ENCODE results near the gene PEX14.

PEX14 gene

GRCh38 chr1:10637834-10638558 lies 163.2 kb downstream of the PEX14 start:
- DNase-seq: no peak

DNA sequence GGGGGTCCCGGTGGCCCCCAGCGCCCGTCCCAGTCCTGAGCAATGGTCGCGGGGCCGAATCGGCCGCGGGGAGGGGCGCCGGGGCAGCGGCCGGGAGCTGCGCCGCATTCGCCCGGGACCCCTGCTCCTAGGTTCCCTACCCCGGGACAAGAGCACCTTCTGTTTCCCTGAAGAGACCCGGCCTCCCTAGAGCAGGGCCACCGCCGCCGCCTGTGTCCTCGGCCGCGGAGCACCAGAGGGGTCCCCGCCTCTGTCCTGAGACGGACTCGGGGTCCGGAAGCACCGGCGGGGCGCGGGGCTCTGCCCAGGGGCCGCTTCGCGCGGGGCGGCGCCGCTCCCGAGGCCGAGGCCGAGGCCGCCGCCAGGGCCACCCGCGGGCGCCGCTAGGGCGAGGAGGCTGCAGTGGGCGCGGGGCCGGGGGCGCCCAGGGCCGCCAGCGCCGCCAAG lies 163.8 kb downstream of the PEX14 start:
- no peak for DNase-seq

GRCh38 chr1:10639011-10639774 lies 164.4 kb downstream of the PEX14 start:
- DNase-seq: no peak

GRCh38 chr1:10639775-10640578 lies 165.2 kb downstream of the PEX14 start:
- no peak for DNase-seq

DNA sequence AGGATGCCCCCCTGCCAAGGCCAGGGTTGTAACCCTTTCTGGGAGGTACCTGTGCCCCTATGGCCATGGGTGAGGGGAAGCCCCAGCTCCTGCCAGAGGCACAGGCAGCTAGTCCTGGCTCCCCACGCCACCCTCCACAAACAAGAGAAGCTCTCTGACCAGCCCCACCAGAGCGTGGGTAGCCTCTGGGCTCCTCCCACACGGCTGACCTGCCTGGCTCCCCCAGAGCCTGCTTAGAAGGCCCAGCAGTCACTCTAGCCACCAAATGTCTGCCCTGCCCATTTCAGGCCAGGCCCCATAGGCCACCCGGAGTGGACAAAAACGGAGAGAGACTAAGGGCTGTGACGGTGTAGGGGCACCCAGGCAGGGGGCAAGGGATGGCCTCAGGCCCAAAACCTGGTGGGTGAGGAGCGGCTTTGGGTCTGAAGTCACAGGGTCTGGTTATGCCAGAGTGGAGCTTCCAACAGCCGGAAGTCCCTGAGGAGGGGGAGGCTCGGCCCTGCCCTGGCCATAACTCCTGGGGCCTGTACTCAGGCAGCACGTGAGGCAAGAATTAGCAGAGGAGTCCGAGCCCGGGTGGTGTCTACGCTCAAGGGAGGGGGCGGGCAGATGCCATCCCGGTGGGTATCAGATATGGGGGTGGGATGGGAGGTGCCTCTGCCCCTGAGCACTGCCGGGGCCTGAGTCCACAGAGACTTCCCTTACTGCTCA lies 166.2 kb downstream of the PEX14 start:
- no peak for DNase-seq

GRCh38 chr1:10641976-10642375 lies 167.2 kb downstream of the PEX14 start:
- DNase-seq: no peak

DNA sequence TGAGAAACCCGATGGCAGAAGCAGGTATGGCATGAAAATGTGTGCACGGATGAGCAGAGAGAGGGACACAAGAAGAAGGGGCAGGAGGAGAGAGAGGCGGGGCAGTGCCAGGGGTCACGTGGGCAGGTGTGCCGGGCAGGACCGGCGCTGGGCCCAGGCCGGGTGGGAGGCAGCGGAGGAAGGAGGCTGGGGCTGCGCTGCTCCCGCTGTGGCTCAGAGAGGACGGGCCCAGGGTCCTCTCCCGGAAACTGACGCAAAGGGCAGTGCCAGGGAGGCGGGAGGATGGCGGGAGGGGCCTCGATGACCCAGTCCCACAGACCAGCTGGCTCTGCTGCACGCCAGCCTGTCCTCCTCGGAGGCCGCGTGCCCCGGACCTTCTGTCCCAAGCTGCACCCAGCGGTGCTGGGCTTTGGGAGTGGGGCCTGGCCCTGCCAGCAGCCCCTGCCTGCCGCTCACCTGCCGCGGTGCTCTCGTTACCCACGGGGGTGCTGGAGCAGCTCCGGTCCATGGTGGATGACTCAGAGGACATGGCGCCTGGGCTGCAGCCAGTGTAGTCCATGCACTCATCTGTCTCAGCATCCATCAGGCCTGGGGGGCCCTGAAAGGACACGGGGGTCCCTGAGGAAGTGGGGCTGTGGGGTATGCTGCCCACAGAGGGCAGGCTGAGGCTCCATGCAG lies 167.8 kb downstream of the PEX14 start:
- DNase-seq: no peak

- no peak for DNase-seq
Observed at GRCh38 chr1:10643607-10644306, 169.0 kb downstream of the PEX14 start.

DNA sequence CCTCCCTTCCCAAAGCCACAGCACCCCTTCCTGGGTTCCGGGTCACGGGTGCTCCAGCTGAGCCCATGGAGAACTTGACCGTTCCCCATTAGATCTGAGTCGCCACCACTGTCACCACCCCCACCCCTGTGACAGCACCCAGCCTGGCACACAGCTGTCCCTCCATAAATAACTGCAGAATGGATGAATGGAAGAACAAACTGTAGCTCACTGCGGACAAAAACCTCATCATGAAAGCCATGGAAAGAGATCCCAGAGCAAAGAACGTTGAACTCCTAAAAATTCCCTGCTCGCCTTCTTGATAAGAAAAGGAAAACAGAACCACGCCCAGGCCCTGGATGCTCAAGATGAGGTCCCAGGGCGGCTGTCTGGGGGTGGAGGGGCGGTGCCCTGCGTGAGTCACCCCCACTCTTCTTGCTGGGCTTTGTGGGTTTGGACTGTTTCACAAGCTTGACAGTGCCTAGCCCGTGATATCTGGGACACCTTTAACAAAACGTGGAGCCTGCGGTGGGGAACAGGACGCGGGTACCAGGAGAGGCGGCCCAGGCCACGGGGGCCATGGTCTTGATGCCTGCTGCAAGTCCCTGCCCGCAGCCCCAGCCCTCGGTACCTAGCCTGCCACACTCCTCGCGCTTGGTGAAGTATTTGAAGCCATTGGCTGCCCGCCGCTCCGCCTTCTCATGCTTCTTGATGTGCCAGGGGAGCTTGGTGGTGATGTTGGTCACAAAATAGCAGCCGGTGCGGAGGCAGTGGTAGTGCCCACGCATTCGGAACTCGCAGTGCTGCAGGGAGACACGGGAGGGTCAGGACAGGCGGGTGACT lies 169.8 kb downstream of the PEX14 start:
- DNase-seq: no peak

- DNase-seq: no peak
Observed at GRCh38 chr1:10646347-10646861, 171.7 kb downstream of the PEX14 start.

- DNase-seq: no peak
Observed at GRCh38 chr1:10647414-10648170, 172.8 kb downstream of the PEX14 start.

DNA sequence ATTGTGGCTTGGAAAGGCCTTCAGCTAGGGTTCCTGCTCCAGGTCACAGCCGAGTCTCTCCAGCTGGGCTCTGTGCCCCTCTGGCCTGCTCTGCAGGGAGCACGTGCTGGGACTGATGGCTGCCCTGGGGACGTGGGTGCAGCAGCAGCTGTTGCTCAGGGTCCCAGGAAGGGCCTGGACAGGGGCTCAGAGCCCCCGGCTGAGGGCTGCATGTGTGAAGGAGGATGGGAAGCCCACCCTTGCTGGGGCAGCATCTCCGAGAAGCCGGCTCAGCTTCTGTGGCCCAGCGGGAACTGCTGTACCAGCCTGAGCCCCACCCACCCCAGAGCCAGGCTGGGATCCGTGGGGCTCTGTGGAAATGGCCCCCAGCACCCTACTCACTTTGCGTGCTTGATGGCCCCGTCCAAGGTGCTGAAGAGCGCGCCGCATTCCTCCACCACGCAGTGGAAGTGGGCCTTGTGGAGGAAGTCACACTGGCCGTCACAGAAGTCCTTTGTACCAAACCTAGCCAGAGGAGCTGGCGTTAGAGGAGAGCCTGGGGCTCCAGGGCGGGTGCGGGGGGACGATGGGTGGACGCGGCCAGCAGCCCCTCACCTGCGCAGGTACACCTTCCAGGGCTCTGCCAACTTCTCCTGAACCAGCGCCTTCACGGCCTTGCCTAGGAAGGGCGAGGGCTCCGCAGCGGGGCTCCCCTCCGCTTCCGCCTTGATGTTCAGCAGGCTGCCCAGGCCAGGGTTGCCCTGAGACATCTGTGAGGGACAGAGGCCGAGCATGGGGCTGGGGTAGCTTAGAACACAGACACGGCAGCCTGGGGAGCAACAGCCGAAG lies 174.2 kb downstream of the PEX14 start:
- no peak for DNase-seq

DNA sequence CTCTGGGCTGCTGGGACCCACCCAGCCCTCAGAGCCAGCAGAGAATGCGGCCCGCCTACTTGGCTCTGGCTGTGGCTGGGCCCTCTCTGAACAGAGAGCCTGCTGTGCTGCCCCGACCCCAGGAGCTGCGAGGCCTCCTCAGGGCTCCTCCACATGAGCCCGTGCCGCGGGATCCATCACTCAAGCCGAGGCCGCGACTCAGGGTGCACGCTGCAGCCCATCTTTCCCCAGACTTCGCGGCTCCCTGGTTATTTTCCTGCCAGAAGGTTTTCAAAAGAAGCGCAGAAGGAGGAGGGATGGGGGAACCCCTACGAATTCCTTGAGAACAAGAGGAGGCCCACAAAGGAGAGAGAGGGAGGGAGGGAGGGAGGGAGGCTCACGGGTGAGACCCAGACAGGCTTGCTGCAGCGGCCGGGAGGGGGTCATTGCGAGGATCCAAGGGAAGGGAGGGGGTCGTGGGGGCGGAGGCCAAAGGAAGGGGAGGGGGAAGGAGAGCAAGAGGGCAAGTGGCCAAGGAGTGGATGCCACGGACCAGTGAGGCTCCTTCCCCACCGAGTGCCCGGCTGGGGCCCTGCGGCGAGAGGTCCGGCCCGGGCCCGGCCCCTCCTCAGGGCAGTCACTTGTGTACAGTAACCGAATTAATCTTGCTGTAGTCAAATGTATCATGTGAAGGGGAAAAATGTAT lies 174.9 kb downstream of the PEX14 start:
- no peak for DNase-seq

DNA sequence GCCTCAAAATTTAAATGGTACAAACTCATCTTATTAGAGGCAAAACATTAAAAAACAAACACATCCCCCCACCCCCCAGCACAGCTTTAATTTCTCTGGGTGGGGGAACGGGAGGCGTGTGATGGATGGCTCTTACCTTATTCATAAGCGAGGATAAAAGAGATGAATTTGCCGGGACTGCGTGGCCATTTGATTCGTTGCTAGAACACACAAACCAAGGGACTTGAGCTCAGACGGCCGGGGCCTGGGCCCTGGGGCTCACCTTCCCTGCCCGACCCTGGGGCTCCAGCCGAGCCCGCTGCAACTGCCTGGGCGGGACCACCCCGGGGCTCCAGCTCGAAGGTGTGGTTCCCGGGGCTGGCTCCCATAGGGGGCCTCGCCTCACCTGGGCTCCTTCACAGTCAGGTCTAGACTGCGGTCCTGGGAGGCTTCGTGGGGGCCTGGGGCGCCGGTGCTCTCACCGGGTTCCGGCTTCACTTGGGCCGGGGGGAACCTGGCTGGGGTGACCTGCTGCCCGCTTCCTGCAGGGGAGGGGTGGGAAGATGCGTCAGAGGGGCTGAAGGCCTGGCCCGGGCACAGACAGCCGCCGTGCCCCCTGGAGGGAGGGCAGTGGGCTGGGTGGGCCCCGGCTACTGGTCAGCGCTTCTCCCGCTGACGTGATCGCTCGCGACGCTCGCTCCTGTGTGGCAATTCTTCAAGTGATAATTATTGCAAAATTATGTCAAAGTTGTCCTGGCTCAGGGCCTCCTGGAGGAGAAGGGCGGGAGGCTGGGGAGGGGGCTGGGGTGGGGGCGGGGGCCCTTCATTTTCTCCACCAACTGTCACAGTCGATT lies 176.0 kb downstream of the PEX14 start:
- no peak for DNase-seq

DNA sequence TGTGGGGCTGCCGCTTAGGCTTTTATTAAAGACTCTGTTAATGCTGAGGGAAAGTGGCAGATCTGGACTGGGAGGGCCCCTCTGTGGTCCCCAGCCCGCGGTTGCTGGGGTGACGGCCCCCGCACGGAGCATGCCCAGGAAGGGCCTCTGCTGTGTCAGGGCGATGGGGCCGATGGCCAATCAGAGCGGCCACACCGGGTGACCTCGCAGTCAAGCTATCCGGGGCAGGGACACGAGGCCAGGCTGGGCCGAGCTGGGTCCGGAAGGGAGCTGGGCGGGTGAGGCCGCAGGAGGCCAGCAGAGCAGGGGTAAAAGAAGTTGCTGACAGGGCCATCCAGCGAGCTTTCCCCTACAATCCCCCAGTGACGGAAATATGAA lies 176.6 kb downstream of the PEX14 start:
- DNase-seq: no peak

DNA sequence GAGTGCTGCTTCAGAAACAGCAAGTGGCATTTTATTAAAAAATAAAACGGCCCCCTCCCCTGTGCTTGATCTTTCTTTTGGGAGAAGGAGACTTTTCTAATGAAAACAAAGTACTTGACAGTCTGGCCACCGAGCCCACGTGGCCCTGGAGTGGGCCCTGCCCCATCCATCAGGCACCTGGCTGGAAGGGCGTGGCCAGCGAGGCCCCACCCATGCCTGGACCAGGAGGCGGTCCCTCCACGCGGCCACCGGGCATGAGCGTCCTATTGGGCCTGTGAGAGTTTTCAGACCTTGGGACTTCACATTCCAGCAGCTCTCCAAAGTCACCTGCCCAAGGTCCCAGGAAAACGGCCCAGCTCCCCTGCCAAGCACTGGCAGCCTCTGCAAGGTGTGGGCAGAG lies 177.0 kb downstream of the PEX14 start:
- no peak for DNase-seq

- DNase-seq: no peak
Observed at GRCh38 chr1:10652626-10653025, 177.9 kb downstream of the PEX14 start.
